GM12892 (cell line): ENCODE measurements around the gene LINC00237.

Source experiments
- POLR2A ChIP-seq: IDR thresholded peaks from 2 replicates; pipeline ENCODE4 v1.6.1; 2011; ENCODE audit warnings: low read depth, low read length, control low read depth
- POLR2AphosphoS5 ChIP-seq: IDR thresholded peaks from 2 replicates; pipeline ENCODE4 v1.6.1; 2011; ENCODE audit warnings: low read depth, low read length, control low read depth

DNA sequence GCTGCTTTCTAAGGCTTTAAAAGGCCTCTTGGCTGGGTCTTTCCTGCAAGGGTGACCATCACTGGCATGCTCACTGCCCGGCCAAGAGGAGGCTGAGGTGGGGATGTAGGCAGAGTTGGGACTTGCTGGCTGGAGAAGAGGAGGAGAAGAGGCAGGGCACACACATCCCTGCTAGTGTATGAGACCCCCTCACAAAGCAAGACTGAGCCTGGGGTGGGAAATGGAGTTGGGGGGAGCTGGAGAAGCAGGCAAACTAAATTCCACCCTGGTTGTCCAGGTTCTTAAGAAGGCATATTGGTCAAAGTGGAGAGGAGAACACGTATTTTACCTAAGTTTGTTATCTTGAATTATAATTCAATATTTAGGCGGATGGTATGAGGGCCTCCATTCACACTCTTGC, 18.0 kb upstream of the LINC00237 start:
- TF ChIP-seq POLR2A (no peak), POLR2AphosphoS5 (no peak)
